GM13976 (cell line): ENCODE results near the gene ITGA1.
A peak's percentile ranks its signal among the peaks of the same experiment; 100 is the strongest.

Experiments
- DNase-seq: peaks from one replicate; pipeline ENCODE4 v3.0.0; 2012; ENCODE audit warnings: low spot score
- CTCF ChIP-seq: IDR thresholded peaks from 2 replicates; pipeline ENCODE4 v1.5.1; 2012; ENCODE audit warnings: borderline replicate concordance, mild to moderate bottlenecking; ENCODE audit not compliant: insufficient read depth; ENCODE audit errors: extremely low read depth, missing control alignments, control extremely low read depth
- in situ Hi-C: fragments of 300-500 bp; cut with MboI; formaldehyde crosslinking; loops from one replicate; pipeline ENCODE4 v1.12.0; 2022; ENCODE audit warnings: low sequenced_read_pairs, mixed read lengths, inconsistent platforms; ENCODE audit not compliant: unreplicated experiment

ITGA1 gene

DNA sequence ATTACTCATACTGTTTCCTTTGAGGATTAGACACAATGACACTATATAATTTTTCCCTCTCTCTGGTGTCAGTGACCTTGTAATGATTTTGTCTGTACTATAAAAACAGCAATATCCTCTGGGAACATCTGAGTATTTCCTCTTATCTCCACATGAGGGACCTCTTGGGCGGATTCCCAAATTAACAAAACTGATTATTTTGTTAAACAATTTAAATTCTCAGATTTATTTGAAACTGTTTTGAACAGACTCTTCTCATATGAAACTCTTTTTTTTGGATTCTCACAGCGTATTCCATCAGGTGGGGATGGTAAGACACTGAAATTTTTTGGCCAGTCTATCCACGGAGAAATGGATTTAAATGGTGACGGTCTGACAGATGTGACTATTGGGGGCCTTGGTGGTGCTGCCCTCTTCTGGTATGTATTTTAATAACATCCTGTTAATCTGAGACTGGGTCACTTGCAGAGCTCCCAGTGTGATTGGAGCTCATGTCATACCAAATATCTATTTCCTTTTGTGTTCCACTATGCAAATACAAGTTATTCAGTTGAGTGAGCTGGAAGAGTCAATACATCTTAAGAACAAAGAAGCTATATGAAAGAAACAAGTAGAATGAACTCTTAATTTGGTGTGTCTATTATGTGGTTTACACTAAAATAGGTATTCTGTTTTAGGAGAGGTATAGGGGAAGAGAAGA is 127.6 kb downstream of the ITGA1 start:
- peak; percentile 63 for DNase-seq
- peak; percentile 45 for TF ChIP-seq CTCF
- in situ Hi-C loops, result loop anchor here (25.0 kb wide), 1 partner anchor 228 kb away; no protein-coding TSS in a partner anchor

DNA sequence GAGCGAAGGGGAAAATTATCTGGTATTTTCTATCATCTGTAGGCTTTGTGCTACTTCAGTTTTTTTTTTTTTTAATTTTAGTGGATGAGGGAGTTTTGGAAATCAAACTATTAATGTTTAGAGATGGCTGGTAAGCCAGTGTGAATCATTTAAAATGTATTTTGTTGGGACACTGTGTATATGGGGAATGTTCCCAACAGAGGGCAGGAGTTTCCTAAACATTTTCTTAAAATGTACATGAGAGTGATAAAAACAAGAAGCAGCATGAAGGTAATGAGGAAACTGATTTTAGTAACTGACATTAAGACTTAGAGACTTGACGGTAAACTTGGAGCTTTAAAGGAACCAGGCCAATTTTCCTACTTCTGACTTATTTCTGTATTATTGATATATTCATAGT is 133.2 kb downstream of the ITGA1 start:
- TF ChIP-seq CTCF, result no peak
- DNase-seq, result no peak
- in situ Hi-C loops, result loop anchor here (25.0 kb wide), 1 partner anchor 234 kb away; no protein-coding TSS in a partner anchor

- in situ Hi-C loops, result loop anchor here (25.0 kb wide), 1 partner anchor 235 kb away; no protein-coding TSS in a partner anchor
- no peak for TF ChIP-seq CTCF
- DNase-seq, result no peak
These were observed 134.7 kb downstream of the ITGA1 start for GRCh38 chr5:52922384-52922783.

GRCh38 chr5:52924456-52924855 is 136.7 kb downstream of the ITGA1 start:
- no peak for TF ChIP-seq CTCF
- in situ Hi-C loops, result loop anchor here (25.0 kb wide), 1 partner anchor 237 kb away; no protein-coding TSS in a partner anchor
- no peak for DNase-seq

DNA sequence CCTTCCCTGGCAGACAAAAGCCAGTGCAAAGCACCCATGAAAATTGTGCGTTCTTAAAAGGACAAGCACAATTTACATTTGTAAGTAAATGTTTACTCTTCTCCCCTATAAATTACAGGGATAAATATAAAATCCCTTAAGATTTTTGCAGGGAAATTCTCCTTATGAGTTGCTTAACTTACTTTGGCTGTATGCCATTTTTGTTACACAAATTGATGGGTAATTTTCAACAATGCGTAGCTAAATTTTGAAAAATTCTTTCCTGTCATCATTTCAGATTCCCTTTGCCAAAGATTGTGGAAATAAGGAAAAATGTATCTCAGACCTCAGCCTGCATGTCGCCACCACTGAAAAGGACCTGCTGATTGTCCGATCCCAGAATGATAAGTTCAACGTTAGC is 137.3 kb downstream of the ITGA1 start:
- no peak for TF ChIP-seq CTCF
- in situ Hi-C loops, result no loop called here
- DNase-seq, result no peak

- no peak for TF ChIP-seq CTCF
- in situ Hi-C loops, result no loop called here
- no peak for DNase-seq
These were observed 141.0 kb downstream of the ITGA1 start for GRCh38 chr5:52928689-52929088.
